SH-SY5Y (cell line): ENCODE results near the gene SLC38A7.

Experiments
- GATA2 ChIP-seq: IDR thresholded peaks from 2 replicates; pipeline ENCODE4 v1.6.1; 2011; ENCODE audit warnings: mild to moderate bottlenecking, low read depth, low read length
- GATA3 ChIP-seq: IDR thresholded peaks from 2 replicates; pipeline ENCODE4 v1.6.1; 2011; ENCODE audit warnings: low read depth, mild to moderate bottlenecking, low read length, moderate library complexity

- TF ChIP-seq GATA2 (no peak), GATA3 (no peak)
Measured at GRCh38 chr16:58656899-58657298, 27.7 kb downstream of the SLC38A7 start.
